Cardiac fibroblast (primary cell): ENCODE data around the gene IER2.

ENCODE experiments used
- DNase-seq, 2 donors: peaks; one replicate each; pipeline versions ENCODE4 v3.0.0 to v3.0.0-alpha.2; 2010; ENCODE audit warnings: low read depth in 2 of 2
- H3K4me3 ChIP-seq, 2 donors: replicated peaks in 1 of 2; 1 replicate in 1 of 2; 2 replicates in 1 of 2; pipeline ENCODE4 v1.5.1; 2011; ENCODE audit warnings: low read depth in 2 of 2, low read length in 2 of 2, mild to moderate bottlenecking in 2 of 2, moderate library complexity in 1 of 2
- TF ChIP-seq, protein P1 (sequence below): IDR thresholded peaks from one replicate; pipeline ENCODE4 v1.5.1; 2011; ENCODE audit warnings: low read depth, mild to moderate bottlenecking, low read length, inconsistent platforms

The IER2 gene

GRCh38 chr19:13120031-13120430 lies 30.2 kb upstream of the IER2 start:
- TF ChIP-seq, protein P1, sequence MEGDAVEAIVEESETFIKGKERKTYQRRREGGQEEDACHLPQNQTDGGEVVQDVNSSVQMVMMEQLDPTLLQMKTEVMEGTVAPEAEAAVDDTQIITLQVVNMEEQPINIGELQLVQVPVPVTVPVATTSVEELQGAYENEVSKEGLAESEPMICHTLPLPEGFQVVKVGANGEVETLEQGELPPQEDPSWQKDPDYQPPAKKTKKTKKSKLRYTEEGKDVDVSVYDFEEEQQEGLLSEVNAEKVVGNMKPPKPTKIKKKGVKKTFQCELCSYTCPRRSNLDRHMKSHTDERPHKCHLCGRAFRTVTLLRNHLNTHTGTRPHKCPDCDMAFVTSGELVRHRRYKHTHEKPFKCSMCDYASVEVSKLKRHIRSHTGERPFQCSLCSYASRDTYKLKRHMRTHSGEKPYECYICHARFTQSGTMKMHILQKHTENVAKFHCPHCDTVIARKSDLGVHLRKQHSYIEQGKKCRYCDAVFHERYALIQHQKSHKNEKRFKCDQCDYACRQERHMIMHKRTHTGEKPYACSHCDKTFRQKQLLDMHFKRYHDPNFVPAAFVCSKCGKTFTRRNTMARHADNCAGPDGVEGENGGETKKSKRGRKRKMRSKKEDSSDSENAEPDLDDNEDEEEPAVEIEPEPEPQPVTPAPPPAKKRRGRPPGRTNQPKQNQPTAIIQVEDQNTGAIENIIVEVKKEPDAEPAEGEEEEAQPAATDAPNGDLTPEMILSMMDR, result no peak
- no peak for DNase-seq
- H3K4me3 ChIP-seq, result peak overlapping the region; percentile 21 to 97

DNA sequence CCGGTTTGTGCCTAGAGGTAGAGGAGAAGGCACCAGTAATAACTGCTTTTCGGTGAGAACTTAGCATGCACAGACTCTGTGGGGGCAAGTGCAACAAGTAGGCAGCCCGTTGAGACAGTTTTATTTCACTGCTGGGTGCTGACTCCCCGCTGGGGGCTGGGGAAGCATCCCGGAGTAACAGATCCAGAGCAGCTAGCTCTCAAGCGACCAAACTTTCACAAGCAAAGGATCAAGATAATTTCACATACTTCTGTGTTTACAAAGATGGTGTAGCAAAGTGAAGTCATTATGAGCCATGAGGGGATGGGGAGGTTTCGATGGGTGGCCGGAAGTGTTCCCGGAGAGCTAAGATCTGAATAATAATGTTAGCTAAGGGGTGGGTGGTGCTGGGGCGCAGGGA lies 29.4 kb upstream of the IER2 start:
- peak; percentile 71 to 92 for DNase-seq
- H3K4me3 ChIP-seq, result peak overlapping the region in 1 of 2 donors; percentile 13

GRCh38 chr19:13121551-13122274 lies 28.5 kb upstream of the IER2 start:
- peak in 1 of 2 donors; percentile 46 for DNase-seq
- no peak overlapping the region for H3K4me3 ChIP-seq
- TF ChIP-seq, protein P1, result no peak

More for the DNA sequence above, 29.4 kb upstream of the IER2 start:
- TF ChIP-seq, protein P1, result no peak

DNA sequence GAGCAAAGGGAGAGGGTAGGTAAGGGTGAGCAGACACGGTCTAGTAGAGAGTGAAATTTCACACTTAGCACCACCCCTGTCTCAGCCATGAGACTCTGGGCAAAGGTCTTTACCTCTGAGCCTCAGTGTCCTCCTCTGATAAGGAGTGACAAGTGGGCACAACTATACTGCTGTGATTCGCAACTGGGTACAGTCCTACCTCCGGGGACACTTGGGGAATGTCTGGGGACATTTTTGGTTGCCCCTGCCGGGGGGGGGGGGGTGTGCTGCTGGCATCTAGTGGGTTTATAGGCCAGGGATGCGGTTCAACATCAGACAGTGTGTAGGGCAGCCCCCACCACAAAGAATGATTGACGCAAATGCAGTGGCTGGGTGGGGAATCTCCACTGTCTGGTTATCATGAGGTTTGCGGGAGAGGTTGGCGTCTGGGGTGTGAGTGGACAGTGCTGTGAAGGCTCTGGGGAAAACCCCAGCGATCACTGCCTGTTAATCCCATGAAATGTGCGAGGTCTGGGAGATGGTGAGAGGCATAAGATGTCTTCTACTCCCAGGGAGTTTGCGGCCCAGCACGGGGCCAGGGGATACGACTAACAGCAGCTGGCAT lies 27.8 kb upstream of the IER2 start:
- H3K4me3 ChIP-seq, result no peak overlapping the region
- DNase-seq, result no peak
- TF ChIP-seq, protein P1, result no peak

- H3K4me3 ChIP-seq, result no peak overlapping the region
- TF ChIP-seq, protein P1, result no peak
- no peak for DNase-seq
Measured at GRCh38 chr19:13122980-13123957, 26.9 kb upstream of the IER2 start.

DNA sequence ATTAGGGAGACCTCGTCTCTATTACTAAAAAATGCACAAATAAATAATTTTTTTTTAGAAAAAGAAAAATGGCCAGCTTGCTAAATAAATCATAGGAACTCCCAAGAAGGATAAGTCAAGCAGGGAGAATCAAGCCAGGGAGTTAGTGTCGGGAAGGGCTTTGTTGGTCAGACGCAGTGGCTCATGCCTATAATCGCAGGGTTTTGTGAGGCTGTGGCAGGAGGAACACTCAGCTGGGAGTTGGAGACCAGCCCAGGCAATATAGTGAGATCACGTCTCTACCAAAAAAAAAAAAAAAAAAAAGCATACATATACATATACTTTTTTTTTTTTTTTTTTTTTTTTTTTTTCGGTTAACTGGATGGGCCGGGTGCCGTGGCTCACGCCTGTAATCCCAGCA lies 23.2 kb upstream of the IER2 start:
- H3K4me3 ChIP-seq, result no peak overlapping the region
- TF ChIP-seq, protein P1, result no peak
- DNase-seq, result peak in 1 of 2 donors; percentile 39
